GM12892 (cell line): ENCODE results near the gene SGCE.

Experiments used
- POLR2A ChIP-seq: IDR thresholded peaks from 2 replicates; pipeline ENCODE4 v1.6.1; 2011; ENCODE audit warnings: low read depth, low read length, control low read depth
- POLR2AphosphoS5 ChIP-seq: IDR thresholded peaks from 2 replicates; pipeline ENCODE4 v1.6.1; 2011; ENCODE audit warnings: low read depth, low read length, control low read depth
- TAF1 ChIP-seq: IDR thresholded peaks from 2 replicates; pipeline ENCODE4 v1.6.1; 2011; ENCODE audit warnings: low read depth, mild to moderate bottlenecking, control low read depth, low read length, borderline replicate concordance

GRCh38 chr7:94620703-94621118 is 35.2 kb downstream of the SGCE start:
- no peak for TF ChIP-seq POLR2A
- no peak for TF ChIP-seq POLR2AphosphoS5
- no peak for TF ChIP-seq TAF1
